Measurements from ENCODE around the gene CDC42BPA.

CDC42BPA gene

DNA sequence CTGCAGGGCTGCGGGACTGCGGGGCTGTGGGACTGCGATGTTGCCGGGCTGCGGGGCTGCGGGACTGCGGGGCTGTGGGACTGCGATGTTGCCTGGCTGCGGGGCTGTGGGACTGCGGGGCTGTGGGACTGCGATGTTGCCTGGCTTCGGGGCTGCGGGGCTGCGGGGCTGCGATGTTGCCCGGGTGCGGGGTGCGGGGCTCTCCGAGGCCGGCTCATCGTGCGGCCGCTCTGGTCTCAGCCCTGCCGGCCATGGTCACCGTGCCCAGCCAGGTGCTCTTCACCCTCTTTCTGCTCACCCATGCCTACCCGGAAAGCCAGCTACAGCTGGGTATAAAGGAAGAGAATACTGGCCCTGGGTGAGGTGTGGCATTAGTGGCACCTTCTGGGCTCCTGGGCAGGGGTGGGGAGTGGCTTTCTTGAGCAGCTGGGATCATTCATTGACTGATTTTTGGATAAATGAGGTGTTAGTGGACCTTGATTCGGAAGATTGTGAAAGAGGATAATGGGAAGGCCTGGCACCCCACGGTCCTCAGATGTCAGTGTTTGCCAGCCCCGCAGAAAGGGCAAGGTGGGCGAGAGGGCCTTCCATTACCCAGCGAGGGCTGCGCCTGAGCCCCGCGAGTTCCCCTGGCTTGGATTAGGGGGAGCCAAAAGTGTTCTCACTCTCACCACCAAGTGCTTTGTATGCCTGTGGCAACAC is 341.9 kb downstream of the CDC42BPA start:
- no peak for DNase-seq

DNA sequence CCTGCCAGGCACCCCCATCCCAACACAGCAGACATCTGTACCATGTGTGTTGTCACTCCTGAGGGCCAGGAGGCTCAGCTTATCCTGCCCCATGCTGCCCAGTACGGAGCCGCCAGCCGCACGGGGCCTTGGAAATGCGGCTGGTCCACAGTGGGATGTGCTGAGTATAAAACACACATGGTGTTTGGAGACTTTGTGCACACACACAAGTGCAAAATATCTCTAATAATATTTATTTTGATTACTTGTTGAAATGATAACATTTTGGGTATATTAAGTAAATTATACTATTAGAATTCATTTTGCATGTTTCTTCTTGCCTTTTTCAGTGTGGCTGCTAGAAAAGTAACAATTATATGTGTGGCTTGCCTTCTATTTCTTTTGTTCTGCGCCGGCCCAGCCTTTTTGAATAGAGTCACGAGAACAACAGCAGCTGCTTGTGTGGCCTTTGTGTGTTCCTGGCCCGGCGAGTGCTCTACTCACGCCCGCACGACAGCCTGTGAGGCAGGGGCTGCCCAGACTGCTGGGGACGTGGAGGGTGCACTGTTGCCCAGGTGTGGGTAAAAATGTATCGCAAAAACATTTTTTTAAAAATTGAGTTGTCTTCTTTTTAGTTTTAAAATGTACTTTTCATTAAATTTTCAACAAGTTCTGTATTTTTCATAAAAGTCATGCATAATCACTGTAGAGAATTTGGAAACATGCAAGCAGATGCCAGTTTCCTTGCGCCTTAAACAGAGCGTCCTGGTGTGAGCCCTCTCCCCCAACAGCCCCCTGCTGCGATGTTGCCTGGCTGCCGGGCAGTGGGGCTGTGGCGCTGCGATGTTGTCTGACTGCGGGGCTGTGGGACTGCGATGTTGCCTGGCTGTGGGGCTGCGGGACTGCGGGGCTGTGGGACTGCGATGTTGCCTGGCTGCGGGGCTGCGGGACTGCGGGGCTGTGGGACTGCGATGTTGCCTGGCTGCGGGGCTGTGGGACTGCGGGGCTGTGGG is 342.7 kb downstream of the CDC42BPA start:
- DNase-seq: no peak

DNA sequence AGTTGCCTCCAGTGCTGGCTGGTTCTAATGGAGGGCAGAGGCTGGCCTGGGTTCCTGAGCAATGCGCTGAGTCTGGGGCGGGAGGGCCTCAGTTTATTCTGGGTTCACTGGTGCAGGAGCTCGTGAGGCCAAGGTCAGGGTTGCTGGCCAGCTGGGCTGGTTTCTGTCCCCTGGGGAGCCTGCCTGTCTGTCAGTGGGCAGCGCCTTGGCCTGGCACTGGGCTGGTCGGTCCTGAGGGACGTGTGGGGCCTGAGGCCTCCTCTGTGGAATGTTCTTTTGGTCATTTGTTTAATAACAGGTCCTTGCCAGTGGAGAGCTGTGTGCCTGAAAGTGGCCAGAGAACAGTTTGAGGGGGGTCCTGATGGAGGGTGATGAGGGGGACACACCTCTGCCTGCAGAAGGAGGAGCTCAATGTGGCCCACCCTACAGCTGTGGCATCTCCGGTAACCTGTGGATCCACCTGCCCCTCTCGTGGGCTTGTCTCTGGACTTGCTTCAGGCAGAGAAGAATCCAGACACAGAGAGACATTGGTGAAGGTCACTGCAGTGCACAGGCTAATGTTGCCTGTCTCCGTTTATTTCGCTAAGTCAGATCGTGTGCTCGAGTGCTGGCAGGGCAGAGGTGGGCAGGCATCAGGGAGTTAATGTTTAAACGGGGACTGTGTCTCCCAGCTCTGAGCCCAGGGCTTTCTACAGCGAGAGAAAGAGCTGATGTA is 343.6 kb downstream of the CDC42BPA start:
- no peak for DNase-seq

GRCh38 chr1:226973898-226974543 is 344.3 kb downstream of the CDC42BPA start:
- DNase-seq: no peak

- no peak for DNase-seq
These were observed 344.9 kb downstream of the CDC42BPA start for GRCh38 chr1:226973371-226973897.

DNA sequence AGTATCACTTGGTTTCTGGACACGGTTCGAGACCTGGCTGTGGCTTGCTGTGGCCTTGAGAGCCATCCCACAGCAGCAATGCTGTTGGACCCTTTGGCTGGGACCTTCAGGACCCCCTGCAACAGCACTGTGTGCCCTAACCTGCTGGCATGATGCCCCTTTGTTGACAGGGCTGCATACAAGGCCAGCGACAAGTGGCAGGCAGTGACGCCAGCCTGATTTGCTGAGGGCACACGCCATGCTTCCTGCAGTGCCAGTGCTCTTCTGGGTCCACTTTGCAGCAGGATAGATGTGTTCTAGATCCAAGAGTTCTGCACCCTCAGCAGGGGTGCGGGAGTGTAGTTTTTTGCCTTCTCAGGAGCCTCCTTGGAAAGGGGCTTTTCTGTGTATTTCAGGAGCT is 345.4 kb downstream of the CDC42BPA start:
- DNase-seq: no peak

DNA sequence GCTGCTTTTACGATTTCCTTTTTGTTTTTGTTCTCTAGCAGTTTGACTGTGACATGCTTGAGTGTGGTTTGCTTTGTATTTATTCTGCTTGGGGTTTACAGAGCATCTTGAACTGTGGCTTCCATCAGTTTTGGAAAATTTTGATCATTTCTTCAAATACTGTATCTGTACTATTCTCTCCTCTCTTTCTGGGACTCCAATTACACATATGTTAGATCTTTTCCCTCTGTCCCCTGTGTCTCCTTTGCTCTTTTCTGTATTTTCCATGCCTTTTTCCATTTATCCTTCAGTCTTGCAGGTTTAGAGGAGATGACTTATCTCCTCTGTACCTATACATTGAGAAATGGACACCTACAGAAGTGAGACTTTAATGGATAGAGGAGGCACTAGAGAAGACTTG is 346.5 kb downstream of the CDC42BPA start:
- DNase-seq: no peak

DNA sequence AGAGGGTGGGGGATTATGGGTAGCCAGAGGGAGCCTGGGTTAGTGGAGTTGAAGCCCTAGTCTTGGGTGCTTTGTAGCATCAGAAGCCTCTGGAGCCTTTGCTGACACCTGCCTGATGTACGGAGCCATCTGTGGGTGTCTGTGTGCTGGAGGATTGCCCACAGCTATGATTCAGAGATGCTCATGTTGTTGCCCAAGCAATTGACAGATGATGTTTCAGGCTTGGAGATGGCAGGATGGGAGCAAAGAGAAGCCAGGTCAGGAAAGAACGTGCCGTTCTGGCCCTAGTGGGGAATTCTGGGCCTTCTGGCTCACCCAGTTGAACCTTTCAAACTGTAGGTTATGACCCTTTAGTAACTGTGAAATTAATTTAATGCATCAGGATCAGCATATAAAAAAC is 350.6 kb downstream of the CDC42BPA start:
- no peak for DNase-seq

DNA sequence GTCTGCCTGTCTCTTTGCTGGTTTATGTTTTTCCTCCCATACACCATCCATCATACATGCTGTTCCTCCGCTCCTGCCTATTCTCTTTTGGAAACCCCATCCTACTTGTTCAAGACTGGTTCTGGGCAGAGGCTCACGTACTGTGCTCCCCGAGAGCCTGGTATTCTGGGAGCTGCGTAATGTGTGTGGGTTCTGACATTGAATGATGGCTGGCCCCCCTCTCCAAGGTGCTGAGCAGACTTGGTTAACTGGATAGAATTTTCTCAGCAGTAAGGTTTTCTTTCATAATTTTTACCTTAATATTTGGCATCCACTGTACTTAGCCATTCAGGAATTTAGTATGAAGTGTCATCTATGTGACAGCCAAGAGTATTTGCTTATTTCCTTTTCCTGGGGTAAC is 351.6 kb downstream of the CDC42BPA start:
- no peak for DNase-seq

GRCh38 chr1:226965581-226966440 is 352.5 kb downstream of the CDC42BPA start:
- no peak for DNase-seq

- no peak for DNase-seq
These were observed 353.4 kb downstream of the CDC42BPA start for GRCh38 chr1:226964611-226965486.

- DNase-seq: no peak
These were observed 354.2 kb downstream of the CDC42BPA start for GRCh38 chr1:226964068-226964425.

- DNase-seq: no peak
These were observed 355.6 kb downstream of the CDC42BPA start for GRCh38 chr1:226962421-226963391.

- DNase-seq: no peak
These were observed 357.1 kb downstream of the CDC42BPA start for GRCh38 chr1:226960944-226961765.

- DNase-seq: no peak
These were observed 358.0 kb downstream of the CDC42BPA start for GRCh38 chr1:226960256-226960655.

DNA sequence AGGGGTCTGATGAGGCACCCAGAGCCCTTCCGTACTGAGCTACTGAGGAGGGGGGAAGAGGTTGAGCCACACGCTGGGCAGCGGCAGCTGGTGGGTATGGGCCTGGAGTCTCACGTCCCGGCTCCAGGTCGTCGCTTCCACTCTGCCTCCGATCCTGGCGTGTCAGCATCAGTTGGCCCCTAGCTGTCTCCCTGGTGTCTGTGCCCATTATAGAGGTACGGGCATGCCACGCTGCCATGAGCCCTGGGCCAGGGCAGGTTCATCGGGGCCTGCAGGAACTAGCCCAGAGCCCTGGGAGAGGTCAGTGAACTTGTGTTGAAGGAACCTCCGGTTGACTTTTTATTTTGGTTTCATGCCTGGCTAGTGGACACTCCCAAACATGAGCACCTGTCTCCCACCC is 360.0 kb downstream of the CDC42BPA start:
- DNase-seq: no peak

- no peak for DNase-seq
These were observed 360.6 kb downstream of the CDC42BPA start for GRCh38 chr1:226957714-226958113.

DNA sequence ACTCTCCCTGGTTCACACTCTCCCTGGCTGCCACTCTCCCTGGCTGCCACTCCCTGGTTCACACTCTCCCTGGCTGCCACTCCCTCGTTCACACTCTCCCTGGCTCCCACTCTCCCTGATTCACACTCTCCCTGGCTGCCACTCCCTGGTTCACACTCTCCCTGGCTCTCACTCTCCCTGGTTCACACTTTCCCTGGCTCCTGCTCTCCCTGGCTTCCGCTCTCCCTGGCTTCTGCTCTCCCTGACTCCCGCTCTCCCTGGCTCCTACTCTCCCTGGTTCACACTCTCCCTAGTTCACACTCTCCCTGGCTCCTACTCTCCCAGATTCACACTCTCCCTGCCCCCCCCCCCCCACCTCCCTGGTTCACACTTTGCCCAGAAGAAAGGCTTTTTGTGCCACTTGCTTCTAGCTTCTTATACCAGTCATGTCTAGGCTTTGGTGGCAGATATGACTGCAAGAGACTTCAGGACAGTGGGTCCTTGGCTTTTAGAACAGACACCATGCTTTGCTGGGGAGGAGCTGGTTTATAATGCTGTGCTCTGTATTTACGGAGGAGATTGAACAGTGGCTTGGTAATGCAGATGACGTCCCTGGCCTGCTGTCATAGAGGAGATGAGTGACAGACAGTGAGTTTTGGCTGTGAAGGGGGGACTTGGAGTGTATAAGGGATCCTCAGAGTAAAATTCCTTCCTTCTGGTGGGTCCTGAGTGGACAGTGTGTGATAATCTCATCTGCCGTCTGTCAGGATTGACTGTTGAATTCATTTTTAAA is 361.2 kb downstream of the CDC42BPA start:
- DNase-seq: no peak

Measured in CD4-positive, alpha-beta T cell treated with Interleukin-6 for 4 hours (primary cell).